HG02852 (cell line): Measurements from ENCODE around the gene SLC12A2.

ENCODE experiments used
- ATAC-seq: cut with Tn5 transposase; IDR thresholded peaks from one replicate; pipeline ENCODE4 v1.9.1; 2021; ENCODE audit warnings: mild to moderate bottlenecking, moderate library complexity; ENCODE audit not compliant: unreplicated experiment

SLC12A2 gene

DNA sequence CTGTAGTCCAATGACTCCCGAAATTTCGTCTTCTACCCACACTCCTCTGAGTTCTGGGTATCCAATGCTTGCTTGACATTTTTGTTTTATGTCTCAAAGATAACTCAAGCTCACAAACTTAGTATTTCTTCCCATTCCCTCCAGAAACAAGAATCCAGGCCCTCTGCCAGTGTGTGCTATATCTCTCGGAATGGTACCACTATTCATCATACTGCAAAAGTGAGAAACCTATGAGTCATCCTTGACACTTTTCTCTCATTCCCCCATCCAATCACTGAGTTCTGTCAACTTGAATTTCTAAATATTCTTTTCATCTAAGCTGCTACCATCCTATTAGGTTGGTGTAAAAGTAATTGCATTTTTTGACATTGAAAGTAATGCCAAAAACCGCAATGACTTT lies 9.8 kb downstream of the SLC12A2 start:
- no peak for ATAC-seq

DNA sequence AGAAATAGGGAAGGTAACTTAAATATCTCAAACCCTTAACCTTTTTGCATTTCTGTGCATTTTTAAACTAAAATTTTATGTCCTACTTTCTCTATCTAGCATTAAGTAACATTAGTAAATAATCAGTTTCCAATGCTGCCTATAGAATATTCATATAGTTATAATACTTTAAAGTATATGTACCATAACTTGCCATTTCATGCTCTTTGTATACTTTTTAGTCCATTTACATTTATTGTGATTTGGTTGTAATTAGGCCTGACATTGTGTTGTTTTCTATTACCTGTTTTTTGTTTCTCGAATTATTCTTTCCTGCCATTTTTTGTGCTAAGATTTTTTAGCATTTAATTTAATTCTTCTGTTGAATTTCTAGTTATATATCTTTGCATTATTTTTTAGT lies 13.7 kb downstream of the SLC12A2 start:
- ATAC-seq = no peak

DNA sequence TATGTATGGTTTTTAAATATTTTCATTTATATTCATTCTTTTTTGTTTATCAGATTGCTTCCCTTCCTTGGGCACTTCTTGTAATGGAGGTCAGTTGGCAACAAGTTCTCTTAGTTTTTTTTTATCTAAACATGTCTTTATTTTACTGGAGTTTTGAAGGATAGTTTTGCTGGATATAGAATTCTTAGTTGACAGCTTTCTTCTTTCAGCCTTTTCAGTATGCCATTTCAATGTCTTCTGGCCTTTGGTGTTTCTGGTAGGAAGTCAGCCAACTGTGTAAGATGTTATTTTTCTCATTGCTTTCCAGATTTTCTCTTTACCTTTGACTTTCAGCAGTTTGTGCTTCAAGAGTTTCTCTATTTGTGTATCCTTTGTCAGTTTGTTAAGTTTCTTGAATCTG lies 14.2 kb downstream of the SLC12A2 start:
- ATAC-seq = no peak

DNA sequence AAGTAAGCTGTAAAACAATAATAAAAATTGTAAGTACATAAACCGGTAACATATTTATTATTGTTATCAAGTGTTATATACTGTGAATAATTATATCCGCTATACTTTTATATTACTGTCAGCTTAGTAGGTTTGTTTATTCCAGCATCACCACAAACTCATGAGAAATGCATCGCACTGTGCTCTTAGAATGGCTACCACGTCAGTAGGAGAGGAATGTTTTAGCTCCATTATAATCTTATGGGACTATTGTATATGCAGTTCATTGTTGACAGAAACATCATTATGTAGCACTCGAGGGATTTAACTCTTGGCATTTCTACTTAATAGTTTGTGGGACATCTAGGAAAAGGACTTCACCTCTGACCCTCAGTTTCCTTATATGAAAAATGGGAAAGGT lies 16.4 kb downstream of the SLC12A2 start:
- ATAC-seq = no peak

DNA sequence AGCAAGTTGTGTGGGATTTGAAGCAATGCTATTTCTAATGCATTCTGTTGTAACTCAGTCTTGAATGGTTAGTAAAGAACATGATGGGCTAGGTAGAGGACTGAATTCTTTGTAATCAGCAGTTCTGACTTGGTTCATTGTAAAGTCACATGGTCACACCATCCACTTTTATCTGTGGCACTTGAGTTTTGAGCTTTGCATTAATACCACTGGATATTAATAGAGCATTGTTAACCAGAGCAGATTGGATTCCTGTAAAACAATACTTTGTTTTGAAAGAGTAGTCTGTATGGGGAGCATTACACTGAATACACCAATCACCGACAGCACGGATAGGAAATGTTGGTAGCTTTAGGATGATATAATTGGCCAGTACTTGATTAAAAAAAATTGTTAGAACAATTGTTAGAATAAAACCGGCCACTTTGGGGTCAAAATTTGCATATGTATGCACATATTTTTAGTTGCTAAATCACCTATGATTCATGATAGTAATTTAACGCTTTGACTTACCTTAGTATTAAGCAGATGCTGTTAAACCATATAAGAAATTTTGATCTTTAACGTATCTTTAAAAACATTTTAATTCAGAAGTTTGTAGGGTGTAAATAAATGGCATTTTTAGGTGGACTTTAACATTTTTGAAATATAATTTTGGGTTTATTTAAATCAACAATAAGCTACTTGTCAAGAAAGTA lies 17.4 kb downstream of the SLC12A2 start:
- no peak for ATAC-seq

GRCh38 chr5:128101676-128102075 lies 18.1 kb downstream of the SLC12A2 start:
- ATAC-seq = no peak

DNA sequence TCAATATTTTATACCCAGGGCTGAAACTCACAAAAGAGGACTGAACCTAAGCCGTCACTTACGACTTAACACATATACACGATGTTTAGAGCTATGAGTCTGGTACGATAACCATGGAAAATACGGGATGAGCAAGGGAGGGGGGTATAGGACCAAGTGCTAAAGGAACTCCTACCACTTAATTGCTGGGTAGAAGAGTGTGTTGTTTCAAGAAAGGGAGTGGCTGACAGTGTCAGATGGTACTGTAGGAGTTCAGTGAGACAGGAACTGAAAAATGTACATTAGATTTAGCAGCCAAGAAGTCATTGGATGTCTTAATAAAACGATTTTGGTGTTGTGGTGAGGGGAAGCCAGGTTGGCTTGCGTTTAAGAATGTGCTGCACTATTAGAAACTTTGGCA lies 21.6 kb downstream of the SLC12A2 start:
- ATAC-seq = no peak

DNA sequence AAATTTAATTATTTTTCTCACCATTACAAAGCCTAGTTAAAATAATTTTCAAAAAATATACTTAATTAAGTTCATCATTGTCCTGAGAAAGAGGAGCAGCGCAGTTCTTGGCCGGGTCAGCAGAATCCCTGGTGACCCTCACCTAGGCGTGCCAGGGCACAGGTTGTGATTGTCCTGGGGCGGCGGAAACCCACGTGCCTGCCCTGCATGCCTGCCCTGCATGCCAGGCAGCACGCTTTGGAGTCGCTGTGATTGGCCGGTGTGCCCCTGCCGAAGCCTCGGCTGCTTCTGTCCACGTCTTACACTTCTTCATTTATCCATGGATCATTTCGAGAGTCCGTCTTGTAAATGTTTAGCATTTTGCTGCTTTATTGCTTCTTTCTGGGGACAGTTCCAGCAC lies 25.6 kb downstream of the SLC12A2 start:
- no peak for ATAC-seq

GRCh38 chr5:128109766-128110165 lies 26.2 kb downstream of the SLC12A2 start:
- ATAC-seq = no peak

- no peak for ATAC-seq
Observed at GRCh38 chr5:128111818-128112448, 28.4 kb downstream of the SLC12A2 start.

DNA sequence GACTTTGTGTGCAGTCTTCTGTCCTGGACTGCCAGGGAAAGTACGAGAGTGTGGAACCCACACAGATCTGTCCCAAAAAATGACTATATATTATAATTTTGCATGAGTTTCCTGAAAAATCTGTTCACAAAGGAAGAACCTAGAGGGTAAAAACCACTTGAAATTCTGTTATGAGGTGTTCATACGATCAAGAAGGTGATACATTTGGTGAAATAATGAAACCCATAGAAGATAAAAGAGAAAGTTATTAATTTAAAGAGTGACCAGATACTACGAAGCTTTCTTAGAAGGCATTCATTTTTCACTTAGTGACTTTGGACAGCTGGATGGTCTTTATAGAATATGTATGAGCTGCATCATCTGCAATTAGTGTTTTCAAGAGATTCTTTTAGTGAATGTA lies 32.9 kb downstream of the SLC12A2 start:
- ATAC-seq = no peak

DNA sequence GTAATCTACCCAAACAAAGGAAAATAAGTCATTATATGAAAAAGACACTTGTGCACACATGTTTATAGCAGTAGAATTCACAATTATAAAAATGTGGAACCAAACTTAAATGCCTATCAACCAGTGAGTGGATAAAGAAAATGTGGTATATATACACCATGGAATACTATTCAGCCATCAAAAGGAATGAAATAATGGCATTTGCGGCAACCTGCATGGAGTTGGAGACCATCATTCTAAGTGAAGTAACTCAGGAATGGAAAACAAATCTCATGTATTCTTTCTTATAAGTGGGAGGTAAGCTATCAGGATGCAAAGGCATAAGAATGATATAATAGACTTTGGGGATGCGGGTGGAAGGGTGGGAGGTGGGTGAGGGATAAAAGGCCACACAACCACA lies 34.6 kb downstream of the SLC12A2 start:
- no peak for ATAC-seq

DNA sequence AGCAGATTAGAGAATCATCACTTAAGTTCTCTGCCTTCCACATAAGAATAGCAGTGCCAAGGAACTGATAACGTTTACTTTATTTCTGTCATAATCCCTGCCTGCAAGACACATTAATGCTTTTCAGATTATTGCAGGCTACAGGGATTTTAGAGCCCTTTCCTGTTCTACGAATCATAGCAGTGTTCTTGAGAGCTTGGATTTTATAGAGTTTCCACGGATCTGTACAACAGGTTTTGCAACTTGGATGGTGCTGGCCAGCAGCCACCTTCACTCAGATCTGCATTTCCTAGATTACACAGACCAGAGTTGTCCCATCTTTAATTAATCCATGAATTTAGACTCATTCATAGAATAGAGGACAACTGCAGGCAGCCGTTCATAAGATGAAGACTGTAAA lies 38.1 kb downstream of the SLC12A2 start:
- no peak for ATAC-seq

DNA sequence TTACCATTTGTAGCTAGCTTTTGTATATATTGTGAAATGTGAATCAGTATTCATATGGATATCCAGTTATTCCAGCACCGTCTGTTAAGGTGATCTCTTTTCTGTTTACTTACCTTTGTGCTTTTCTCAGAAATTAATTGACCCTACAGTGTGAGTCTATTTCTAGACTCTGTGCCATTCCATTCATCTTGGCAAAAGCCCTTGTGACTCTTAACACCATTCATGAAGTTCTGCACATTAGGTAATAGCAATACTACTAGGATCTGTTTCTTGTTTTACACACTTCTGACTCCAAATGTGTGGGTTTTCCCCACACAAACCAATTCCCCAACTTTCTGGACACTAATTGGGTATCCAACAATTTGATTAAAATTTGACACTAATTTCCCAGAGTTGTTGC lies 40.4 kb downstream of the SLC12A2 start:
- no peak for ATAC-seq

DNA sequence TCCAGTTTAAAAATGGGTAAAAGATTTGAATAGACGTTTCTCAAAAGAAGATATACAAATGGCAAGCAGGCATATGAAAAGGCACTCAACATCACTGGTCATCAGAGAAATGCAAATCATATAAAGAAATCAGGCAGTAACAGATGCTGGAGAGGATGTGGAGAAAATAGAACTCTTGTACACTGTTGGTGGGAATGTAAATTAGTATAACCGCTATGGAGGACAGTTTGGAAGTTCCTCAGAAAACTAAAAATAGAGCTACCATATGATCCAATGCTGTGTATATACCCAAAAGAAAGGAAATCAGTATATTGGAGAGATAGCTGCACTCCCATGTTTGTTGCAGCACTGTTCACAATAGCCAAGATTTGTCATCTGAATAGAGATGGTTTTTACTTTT lies 42.7 kb downstream of the SLC12A2 start:
- ATAC-seq = no peak

DNA sequence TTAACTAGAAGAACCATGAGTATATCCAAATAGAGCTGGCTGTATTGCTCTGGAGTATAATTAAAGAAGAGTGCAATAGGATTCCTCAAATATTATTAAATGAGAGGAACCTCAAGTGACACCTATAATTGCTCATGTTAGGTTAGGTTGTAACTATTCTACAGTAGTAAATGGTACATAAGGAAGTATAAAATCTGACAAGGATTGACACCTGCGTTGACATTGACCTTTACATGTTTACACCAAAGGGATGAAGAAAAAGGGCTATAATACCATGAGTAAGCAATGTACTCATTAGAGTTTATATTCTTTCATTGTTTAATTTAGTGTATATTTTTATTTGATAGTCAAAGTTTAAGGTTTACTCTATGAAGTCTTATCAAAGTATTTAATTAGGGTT lies 48.9 kb downstream of the SLC12A2 start:
- no peak for ATAC-seq

GRCh38 chr5:128135286-128135685 lies 51.7 kb downstream of the SLC12A2 start:
- ATAC-seq = no peak

DNA sequence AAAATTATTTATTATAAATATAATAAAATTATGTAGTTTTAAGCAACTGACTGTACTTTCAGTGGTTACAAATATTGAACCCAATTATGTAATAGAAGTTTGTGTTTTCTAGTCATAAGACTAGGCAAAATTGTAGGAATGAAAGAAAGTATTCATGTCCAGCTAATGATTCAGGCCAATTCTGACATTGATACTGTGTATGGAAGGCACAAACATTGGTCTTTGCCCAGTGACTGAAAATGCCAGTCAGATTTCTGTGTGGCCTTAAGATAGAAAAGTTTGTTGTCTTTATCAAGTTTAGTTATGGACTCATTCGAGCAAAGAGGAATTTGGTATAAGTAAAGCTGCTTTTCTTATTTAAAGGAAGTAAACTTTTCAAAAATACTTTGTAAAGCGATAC lies 60.3 kb downstream of the SLC12A2 start:
- ATAC-seq = no peak

DNA sequence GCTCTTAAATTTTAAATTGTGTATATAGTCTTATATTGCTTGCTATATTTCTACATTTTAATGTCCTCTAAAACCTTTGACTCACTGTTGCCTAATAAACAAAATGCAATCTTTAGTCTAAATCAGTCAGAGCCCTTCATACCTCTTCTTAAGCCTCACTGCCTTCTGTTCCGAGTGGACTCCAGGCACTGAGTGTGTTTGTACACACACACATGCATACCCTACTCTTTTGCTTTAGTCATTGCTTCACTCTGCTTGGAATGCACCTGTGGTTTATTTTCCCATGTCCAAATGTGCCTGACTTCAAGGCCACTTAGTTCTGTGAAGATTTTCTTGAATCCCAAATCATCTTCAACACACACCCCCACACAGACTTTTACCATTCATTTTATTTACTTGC lies 60.9 kb downstream of the SLC12A2 start:
- no peak for ATAC-seq

- no peak for ATAC-seq
Observed at GRCh38 chr5:128146671-128147070, 63.1 kb downstream of the SLC12A2 start.

DNA sequence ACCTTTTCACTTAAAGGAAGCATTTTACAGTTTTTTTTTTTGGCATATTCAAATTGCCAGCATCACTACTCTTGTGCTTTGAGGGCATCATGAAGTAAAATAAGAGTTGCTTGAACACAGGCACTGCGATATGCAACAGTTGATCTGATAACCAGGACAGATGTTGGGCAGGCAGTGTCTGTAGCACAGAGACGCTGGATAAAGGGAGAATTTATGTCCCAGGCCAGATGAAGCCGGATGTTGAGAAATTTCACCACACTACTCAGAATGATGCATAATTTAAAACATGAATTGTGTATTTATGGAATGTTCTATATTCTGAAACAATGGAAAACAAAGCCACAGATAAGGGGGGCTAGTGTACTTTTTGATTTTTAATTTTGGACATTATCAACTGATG lies 71.4 kb downstream of the SLC12A2 start:
- no peak for ATAC-seq

GRCh38 chr5:128155776-128156175 lies 72.2 kb downstream of the SLC12A2 start:
- ATAC-seq = no peak

- ATAC-seq = no peak
Observed at GRCh38 chr5:128156521-128156920, 73.0 kb downstream of the SLC12A2 start.
